Mucosa of rectum (tissue), 2 donors: ENCODE data around the gene NPHP4.
A peak's percentile ranks its signal among the peaks of the same experiment; 100 is the strongest.

Experiments
- H3K27ac ChIP-seq, 2 donors: one replicate each; pipeline ENCODE4 v1.7.0; 2013; ENCODE audit warnings: inconsistent platforms in 2 of 2, low read depth in 2 of 2, low read length in 2 of 2
- H3K27me3 ChIP-seq, 2 donors: one replicate each; pipeline ENCODE4 v1.7.0; 2013; ENCODE audit warnings: low read length in 2 of 2; ENCODE audit not compliant: control insufficient read depth in 2 of 2, insufficient read depth in 2 of 2
- H3K36me3 ChIP-seq, 2 donors: one replicate each; pipeline ENCODE4 v1.7.0; 2013; ENCODE audit warnings: low read length in 2 of 2; ENCODE audit not compliant: control insufficient read depth in 2 of 2, insufficient read depth in 2 of 2
- H3K4me1 ChIP-seq, 2 donors: one replicate each; pipeline ENCODE4 v1.7.0; 2013; ENCODE audit warnings: low read length in 2 of 2, mild to moderate bottlenecking in 1 of 2; ENCODE audit not compliant: control insufficient read depth in 2 of 2, insufficient read depth in 2 of 2
- H3K4me3 ChIP-seq, 2 donors: one replicate each; pipeline ENCODE4 v1.7.0; 2013; ENCODE audit warnings: low read length in 2 of 2
- H3K9ac ChIP-seq, 2 donors: one replicate each; pipeline ENCODE4 v1.7.0; 2013; ENCODE audit warnings: low read length in 2 of 2, low read depth in 1 of 2, mild to moderate bottlenecking in 1 of 2
- H3K9me3 ChIP-seq, 2 donors: one replicate each; pipeline ENCODE4 v1.7.0; 2013; ENCODE audit warnings: low read length in 2 of 2; ENCODE audit not compliant: control insufficient read depth in 2 of 2
- donor health status: healthy.
- donor health status: Normal muscosa, but diverticular disease.

NPHP4 gene

DNA sequence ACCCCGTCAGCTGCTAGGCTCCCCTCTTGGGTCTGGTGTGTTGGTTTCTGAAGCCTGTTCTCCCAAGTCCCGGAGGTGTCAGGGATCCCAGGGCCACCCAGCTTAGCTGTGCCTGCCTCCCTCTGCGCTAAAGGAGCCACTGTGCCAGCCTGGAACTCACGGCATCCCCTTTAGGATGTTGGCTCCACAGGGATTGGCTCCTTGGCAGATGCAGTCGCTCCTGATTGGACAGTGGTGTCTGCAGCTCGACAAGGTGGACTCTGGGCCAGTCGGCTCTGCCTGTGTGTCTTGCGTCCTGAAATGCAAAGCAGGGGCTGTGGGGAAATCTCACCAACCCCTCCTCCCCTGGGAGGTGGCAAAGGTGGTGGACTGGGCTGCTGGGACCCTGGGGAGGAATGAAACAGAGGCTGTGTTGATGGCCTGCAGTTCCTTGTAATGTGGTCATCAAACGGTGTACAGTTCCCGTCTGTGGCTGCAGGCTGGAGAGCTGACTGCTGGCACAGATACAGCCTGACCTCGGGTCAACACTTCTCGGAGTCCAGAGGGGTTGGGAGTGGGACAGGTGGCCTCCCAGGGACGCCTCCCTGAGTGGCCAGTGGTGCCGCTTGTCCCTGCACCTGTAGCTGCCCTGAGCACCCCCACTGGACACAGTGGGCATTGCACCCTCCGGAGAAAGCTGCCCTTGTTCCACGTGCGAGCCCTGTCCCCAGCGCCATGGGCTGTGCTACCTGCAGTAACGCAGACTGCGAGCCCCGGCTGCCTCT, 41.9 kb upstream of the NPHP4 start:
- no peak overlapping the region for H3K27ac ChIP-seq

GRCh38 chr1:6033124-6033523, 40.9 kb upstream of the NPHP4 start:
- no peaks in the 10 kb centered on the region for H3K36me3 ChIP-seq
- no peak overlapping the region for H3K4me3 ChIP-seq
- no peak overlapping the region for H3K27ac ChIP-seq
- no peaks in the 10 kb centered on the region for H3K9me3 ChIP-seq
- H3K27me3 ChIP-seq = peaks cover 0 to 1% of the 10 kb centered on the region in 2 donors
- no peaks in the 10 kb centered on the region for H3K4me1 ChIP-seq
- no peak overlapping the region for H3K9ac ChIP-seq

More for the DNA sequence above, 41.9 kb upstream of the NPHP4 start:
- H3K4me1 ChIP-seq = no peaks in the 10 kb centered on the region
- peaks cover 0 to 1% of the 10 kb centered on the region in 2 donors for H3K27me3 ChIP-seq
- H3K9me3 ChIP-seq = no peaks in the 10 kb centered on the region
- H3K9ac ChIP-seq = no peak overlapping the region
- no peak overlapping the region for H3K4me3 ChIP-seq
- no peaks in the 10 kb centered on the region for H3K36me3 ChIP-seq

DNA sequence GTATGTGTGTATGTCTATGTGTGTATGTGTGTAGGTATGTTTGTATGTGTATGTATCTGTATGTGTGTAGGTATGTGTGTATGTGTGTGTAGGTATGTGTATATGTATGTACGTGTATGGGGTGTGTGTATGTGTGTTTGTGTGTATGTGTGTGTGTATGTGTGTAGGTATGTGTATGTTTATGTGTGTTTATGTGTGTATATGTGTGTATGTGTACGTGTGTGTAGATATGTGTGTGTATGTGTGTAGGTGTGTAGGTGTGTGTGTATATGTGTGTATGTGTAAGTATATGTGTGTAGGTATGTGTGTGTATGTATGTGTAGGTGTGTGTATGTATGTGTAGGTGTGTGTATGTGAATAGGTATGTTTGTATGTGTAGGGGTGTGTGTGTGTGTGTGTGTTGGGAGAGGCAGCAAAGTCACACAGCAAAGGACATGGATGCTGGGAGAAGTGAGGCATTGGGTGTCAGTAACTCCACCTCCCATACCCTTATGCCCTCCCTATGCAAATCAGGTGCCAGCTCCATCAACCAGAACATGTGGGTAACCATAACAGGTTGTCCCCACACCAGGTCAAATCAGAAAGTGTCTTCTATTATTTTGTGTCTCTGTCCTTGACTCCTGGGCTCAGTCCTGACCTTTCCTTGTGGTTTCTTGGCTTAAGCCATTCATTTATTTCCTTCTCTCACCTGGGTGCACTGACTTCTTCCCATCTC, 38.5 kb upstream of the NPHP4 start:
- no peak overlapping the region for H3K9ac ChIP-seq
- H3K4me1 ChIP-seq = peaks cover 2% of the 10 kb centered on the region in 2 donors
- H3K9me3 ChIP-seq = no peaks in the 10 kb centered on the region
- H3K36me3 ChIP-seq = no peaks in the 10 kb centered on the region
- no peak overlapping the region for H3K4me3 ChIP-seq
- no peak overlapping the region for H3K27ac ChIP-seq
- H3K27me3 ChIP-seq = peaks cover 0 to 1% of the 10 kb centered on the region in 2 donors

DNA sequence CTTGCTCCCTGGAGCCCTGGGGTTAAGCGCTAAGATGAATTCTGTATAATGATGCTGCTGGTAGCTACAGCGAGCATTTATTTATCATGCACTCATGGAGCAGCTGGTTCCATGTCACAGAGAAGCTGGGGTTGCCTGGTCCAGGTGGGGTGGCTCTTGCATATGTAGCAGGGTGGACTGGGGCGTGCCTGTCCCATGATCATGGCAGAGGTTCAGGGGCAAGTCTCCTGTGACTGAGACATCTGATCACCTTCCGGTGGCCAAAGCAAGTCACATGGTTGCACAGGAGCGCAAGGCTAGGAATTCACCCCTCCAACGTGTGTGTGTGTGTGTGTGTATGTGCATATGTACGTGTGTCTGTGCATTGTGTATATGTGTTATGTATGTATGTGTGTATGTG, 37.9 kb upstream of the NPHP4 start:
- Histone ChIP-seq H3K27me3 (peaks cover 0 to 1% of the 10 kb centered on the region in 2 donors), H3K4me3 (no peak overlapping the region), H3K27ac (no peak overlapping the region), H3K9me3 (no peaks in the 10 kb centered on the region), H3K4me1 (peaks cover 5 to 6% of the 10 kb centered on the region in 2 donors), H3K9ac (no peak overlapping the region), H3K36me3 (no peaks in the 10 kb centered on the region)

GRCh38 chr1:6029351-6029750, 37.1 kb upstream of the NPHP4 start:
- Histone ChIP-seq H3K27me3 (peaks cover 0 to 1% of the 10 kb centered on the region in 2 donors), H3K9me3 (no peaks in the 10 kb centered on the region), H3K4me3 (no peak overlapping the region), H3K27ac (no peak overlapping the region), H3K4me1 (peaks cover 5 to 6% of the 10 kb centered on the region in 2 donors), H3K9ac (no peak overlapping the region), H3K36me3 (no peaks in the 10 kb centered on the region)

DNA sequence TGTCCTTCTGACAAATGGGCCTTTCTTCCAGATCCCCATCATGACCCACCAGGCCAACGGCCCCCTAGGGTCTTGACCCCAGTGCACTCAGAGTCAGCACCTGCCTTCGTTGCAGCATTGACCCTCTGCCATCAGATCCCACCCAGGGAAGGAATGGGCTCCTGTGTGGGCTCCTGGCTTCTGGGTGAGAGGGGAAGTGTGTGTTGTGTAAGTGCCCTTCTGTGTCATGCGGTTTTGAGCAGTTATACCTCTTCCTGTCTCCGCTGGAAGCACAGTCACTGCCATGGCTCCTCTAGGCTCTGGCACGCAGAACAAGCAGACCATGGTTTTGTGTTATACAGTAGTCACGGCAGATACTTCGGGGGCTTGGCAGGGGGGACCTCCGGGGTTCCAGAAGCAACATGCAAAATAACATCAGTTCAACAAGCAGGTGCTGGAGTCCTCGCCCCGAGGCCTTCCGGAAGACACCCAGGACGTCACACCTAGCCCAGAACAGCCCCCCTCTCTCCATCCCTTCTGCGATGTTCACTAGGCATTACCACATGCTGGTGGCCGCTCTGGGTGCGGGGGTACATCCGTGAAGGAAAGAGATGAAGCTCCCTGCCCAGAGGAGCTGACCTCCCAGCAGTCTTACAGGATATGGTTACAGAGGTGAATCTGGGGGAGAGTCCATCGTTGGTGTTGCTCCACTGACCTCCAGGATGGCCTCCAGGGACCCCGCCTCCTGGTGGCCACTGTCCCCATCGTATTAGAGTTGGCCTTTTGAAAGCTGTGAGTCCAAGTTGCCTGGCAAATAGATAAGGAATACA, 36.0 kb upstream of the NPHP4 start:
- peak overlapping the region; percentile 50 to 74 for H3K27ac ChIP-seq
- peak overlapping the region in 1 of 2 donors; percentile 69 for H3K4me3 ChIP-seq
- H3K36me3 ChIP-seq = no peaks in the 10 kb centered on the region
- no peaks in the 10 kb centered on the region for H3K9me3 ChIP-seq
- peaks cover 0 to 1% of the 10 kb centered on the region in 2 donors for H3K27me3 ChIP-seq
- no peak overlapping the region for H3K9ac ChIP-seq
- H3K4me1 ChIP-seq = peaks cover 5 to 6% of the 10 kb centered on the region in 2 donors

GRCh38 chr1:6027591-6027990, 35.4 kb upstream of the NPHP4 start:
- H3K36me3 ChIP-seq = no peaks in the 10 kb centered on the region
- no peaks in the 10 kb centered on the region for H3K27me3 ChIP-seq
- peaks cover 5 to 6% of the 10 kb centered on the region in 2 donors for H3K4me1 ChIP-seq
- H3K9me3 ChIP-seq = no peaks in the 10 kb centered on the region
- peak overlapping the region in 1 of 2 donors; percentile 32 for H3K9ac ChIP-seq
- H3K27ac ChIP-seq = peak overlapping the region; percentile 50 to 74
- peak overlapping the region in 1 of 2 donors; percentile 69 for H3K4me3 ChIP-seq

DNA sequence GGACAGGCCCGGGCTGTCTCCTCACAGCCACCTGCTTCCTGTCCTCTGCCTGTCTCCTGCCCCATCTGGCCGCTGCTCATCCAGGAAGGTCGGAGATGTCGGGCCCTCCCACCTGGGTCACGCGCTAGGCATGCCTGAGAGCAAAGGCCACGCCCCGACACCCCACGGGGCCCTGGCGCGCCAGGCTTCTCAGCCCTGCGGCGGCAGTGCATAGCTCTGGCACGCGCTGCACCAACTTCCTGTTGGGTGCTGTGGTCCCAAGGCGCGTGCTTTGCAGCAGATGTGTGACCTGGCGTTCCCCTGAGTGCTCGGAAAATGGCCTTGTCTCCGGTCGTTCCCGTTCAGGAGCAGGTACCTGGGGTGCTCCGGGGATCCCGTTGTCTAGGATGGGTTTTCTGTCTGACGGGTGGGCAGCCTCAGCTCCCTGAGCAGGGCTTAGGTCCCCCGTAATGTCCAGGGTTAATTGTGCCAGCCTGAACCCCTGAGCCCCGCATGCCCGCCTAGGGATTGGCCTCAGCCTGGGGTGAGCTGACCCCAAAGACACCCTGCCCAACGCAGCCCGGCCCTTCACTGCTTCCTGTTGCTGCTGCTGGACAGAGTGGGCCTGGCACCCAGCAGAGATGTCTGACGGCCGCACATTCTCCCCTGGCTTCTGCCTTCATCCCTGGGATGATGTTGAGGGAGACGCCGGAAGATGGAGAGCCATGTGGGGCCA, 34.0 kb upstream of the NPHP4 start:
- Histone ChIP-seq H3K9ac (peak overlapping the region; percentile 41 to 58), H3K27ac (peak overlapping the region; percentile 37 to 74), H3K36me3 (no peaks in the 10 kb centered on the region), H3K4me1 (peaks cover 5 to 6% of the 10 kb centered on the region in 2 donors), H3K9me3 (no peaks in the 10 kb centered on the region), H3K27me3 (no peaks in the 10 kb centered on the region), H3K4me3 (peak overlapping the region; percentile 38 to 69)

DNA sequence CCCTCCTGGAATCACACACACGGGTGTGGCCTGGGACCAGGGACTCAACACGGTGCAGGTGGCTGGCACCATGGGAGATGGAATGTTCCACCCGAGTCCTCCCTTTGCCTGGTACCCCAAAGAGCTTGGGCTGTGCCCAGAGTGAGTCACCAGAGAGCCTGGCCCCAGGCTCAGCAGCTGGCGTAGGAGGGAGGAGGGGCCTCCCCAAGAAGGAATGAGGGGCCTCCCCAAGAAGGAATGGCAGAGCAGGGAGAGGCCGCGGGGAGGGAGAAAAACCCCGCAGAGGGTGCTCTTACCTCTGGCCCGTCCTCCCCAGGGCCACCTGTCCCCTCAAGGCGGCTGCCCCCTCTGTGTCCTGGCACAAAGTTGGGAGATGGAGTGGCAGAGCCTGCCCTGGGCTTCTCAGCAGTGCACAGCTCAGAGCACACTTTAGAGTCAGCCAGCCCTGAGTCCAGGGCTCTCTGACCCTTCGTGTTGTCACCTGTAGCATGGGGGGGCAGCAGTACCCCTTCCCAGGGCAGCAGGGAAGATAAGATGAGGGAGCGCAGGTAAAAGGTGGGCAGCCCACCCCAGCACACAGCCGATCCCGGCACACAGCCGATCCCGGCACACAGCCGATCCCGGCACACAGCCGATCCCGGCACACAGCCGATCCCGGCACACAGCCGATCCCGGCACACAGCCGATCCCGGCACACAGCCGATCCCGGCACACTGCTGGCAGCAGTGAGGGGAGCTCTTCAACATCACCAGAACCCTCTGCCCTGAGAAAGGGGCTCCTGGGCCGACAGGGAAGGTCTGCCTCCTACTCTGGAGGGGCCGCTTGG, 33.3 kb upstream of the NPHP4 start:
- Histone ChIP-seq H3K4me3 (peak overlapping the region; percentile 38 to 69), H3K9ac (peak overlapping the region; percentile 14 to 53), H3K27me3 (no peaks in the 10 kb centered on the region), H3K36me3 (no peaks in the 10 kb centered on the region), H3K27ac (peak overlapping the region; percentile 34 to 74), H3K9me3 (no peaks in the 10 kb centered on the region), H3K4me1 (peaks cover 5 to 6% of the 10 kb centered on the region in 2 donors)
